ENCODE data around the gene NPY4R.
"Not testable (repeated sequence)": the region's sequence is repeated elsewhere in the genome, so short reads cannot be mapped to it uniquely, and the experiment has no call there.

The NPY4R gene

DNA sequence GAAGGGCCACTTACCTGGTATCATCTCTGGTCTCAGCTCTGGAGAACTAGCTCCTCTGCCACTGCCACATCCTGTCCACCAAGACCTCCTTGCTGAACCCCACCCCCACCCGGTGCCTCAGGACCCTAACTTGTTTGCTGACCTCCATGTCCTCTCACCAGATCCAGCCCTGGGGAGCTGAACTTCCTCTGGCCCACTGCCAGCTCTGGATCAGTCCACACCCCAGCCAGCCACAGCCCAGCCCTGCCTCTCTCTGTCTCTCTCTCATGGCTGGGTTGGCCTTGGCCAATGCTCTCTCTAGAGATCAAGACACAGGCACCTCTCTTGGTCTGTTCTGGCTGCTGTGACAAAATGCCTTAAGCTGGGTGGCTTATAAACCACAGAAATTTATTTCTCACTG lies 14.4 kb downstream of the NPY4R start:
- not testable (repeated sequence) for DNase-seq

DNA sequence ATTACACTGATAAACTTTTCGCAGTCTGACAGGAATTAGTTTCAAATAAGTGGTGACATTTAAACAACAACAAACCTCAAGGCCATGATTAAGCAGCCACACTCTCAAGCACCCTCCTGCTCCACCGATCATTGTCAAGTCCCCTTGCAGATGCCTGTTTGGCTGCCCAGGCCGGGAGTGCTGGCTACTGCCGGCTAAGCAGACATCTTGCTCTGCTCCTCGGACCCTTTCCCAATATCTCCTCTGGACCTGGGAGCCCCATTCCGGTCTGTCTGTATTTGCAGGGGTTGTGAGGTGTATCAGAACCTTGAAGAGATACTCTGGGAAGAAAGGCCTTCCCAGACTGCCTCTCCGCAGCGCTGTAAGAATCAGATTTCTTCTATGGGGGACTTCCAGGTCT lies 14.9 kb downstream of the NPY4R start:
- DNase-seq, result not testable (repeated sequence)

DNA sequence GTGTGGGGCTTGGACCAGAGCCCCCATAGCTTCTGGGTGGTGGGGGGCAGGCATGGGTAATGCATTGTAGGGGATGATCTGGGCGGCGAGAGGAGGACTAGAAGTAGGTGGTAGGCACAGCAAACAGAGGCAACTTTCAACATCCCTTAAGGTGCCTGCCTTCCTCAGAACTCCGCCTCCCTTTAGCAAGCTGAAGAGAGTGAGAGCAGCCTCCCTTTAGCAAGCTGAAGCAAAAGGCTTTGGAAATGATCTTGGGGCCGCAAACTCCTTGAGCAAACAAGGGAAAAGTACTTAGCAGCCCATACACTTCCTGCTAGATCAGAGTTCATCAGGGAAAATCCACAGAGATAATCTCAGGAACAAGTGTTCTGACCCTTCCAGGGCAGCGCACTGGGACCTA lies 18.3 kb downstream of the NPY4R start:
- not testable (repeated sequence) for DNase-seq

DNA sequence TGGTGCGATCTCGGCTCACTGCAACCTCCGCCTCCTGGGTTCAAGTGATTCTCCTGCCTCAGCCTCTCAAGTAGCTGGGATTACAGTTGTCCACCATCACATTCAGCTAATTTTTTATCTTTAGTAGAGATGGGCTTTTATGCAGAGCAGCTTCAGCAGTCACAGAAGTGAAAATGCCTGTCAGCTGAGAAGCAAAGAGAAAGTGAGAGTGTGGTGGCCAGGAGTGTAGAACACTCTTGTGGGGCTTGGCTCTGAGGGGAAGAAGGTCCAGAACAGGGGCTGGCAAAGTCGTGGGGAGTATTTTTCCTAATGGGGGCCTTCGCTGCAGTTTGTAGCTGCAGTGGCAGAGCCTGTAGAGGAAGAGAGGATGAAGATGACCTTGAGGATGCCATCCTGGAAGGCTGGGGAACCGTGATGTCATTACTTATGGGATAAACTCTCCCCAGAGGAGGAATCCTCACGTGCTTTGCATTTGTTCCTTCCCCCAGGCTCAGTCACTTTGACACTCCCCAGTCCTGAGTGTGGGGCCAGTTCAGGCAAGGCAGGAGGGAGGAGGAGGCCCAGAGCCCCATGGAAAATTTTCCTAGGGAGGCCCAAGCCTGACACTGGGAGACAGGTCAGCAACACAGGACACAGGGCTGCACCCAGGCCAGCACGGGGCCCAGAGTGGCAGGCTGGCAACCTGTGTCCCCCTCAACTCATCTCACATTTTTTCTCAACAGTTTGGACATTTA lies 20.2 kb downstream of the NPY4R start:
- not testable (repeated sequence) for DNase-seq

DNA sequence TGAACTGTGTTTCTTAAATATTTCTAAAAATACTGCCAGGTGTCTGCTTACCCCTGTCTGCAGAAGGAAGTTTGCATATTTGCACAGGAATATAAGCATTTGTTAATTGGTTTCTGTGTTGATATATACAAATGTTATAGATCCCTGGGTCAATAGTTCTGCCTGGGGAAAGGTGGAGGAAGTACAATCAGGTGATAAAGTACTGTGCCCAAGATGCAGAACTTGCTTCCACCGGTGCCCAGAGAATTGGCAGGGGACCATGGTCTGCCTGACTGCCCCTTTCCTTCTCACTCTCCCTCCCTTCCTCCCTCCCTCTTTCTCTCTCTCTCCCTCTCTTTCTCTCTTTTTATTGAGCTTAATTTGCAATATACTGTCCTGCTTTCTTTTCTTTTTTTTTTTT lies 22.3 kb downstream of the NPY4R start:
- not testable (repeated sequence) for DNase-seq

DNA sequence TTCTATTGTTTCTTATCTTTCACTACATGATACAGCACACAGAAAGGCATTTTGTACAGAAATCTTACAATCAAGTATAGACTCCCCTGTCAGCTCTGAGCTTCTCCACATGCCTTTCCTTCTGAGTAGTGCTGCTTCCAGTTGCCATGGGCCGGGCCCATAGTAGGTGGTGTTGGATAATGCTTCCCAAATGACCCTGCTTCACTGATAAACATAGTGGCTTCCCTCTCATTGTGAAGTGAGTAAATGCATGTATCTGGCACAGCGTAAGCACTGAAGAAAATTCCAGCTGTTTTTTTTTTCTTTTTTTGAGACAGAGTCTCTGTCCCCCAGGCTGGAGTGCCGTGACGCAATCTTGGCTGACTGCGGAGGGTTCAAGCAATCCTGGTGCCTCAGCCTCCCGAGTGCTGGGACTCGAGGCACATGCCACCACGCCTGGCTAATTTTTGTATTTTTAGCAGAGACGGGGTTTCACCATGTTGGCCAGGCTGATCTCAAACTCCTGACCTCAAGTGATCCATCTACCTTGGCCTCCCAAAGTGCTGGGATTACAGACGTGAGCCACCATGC lies 23.0 kb downstream of the NPY4R start:
- DNase-seq, result not testable (repeated sequence)

DNA sequence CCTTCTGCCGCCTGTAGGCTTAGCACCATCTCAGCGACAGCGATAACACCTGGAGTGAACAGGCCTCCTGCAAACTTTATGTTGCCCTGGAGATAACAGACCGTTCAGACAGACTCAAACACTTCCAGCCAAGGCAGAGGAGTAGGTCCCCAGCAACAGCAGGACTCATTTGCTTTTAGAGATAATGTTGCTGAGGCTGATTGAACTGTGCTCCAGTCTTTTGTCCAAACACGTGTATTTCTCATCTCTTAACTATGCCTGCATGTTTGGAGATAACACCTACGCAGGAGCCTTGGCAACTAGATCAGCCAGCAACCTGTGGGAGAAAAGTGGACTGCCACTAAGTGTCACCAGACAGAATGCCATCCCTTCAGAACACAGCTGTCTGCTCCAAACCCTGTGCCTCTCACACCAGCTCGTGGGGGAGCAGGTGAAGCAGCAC lies 23.9 kb downstream of the NPY4R start:
- not testable (repeated sequence) for DNase-seq

DNA sequence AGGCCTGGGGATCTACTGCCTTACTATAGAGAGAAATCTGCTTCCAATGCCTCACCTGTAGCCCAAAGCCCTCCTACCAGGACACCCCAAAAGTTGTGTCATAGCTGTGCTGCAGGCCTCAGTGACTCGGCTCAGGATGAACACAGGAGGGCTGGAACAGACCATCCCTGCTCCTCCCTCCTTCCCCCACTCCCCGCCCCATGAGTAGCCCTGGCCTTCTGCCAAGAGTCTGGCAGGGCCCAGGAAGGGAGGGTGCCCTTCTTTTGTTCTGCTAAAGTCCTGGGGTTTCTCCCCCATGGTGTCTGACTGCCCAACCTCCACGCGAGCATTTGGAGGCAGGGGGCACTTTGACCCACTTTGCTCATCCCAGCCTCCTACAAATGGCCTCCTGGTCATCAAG lies 24.8 kb downstream of the NPY4R start:
- not testable (repeated sequence) for DNase-seq

DNA sequence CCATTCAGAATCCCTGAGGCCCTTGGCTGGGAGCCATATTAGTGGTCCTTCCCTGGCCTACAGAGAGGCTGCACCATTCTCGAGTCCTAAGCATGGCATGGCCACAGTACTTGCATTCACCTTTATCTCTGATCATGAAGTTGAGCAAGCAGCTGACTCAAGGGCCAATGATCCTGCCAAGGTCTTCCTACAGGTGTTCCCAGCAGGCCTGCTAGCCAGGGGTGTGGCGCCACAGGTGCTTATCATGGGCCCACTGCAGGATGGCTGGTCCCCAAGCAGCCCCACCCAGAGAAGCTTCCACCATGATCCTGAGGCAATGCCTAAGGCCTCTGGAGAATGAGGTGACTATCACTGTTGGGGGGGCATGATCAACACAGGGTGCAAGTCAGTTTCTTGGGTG lies 42.2 kb downstream of the NPY4R start:
- not testable (repeated sequence) for DNase-seq

DNA sequence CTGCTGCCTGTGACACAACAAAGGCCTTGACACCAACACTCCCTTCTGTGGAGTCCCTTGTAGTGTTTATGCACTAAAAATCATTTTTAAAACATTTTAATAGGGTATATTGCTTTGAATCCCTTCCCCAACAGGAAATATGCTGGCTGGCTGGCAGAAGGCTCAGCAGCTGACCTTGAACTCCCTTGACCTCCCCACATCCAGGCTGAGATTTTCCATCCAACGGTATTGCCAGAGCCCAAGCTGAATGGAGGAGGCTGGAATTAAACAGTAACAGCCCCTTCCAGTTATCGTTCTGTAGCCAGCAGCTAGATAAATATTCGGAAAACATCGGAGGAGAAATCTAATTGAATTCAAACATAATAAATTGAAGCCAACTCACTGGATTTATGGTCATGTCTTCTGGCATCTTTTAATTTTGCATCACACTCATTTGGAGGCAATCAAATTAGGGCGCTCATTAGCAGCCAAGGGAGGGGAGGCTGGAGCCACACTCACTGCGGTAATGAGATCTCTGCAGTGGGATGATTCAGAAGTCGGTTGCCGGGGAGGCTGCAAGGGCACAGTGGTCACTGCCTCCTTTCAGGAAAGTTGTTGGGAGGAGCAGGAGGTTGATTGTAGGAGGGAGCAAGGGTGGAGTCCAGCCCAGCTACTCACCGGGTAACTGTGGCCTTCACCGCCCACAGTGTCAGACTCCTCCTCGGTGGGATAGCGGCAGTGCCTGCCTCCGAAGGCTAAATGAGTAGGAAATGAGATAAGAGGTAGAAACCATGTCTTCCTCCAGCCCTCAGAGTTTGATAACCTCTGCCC lies 46.0 kb downstream of the NPY4R start:
- not testable (repeated sequence) for DNase-seq

DNA sequence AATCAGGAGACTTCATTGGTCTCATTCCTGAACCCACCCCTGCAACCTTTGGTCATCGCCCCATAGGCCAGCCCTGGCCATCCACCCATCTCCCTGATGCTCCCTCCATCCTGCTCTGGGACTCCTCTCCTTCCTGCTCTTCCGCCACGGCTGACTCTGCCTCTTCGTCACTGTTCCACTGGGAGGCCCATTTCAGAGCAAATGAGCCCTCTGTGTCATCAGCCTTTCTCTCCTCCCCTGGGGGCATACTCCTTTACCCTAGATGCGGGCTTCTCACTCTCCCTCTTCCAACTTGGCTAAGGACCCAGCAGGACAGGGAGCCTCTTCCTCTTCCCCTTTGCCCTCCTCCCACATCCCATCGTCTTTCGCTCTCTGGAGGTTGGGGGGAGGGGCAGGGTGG lies 47.5 kb downstream of the NPY4R start:
- not testable (repeated sequence) for DNase-seq

DNA sequence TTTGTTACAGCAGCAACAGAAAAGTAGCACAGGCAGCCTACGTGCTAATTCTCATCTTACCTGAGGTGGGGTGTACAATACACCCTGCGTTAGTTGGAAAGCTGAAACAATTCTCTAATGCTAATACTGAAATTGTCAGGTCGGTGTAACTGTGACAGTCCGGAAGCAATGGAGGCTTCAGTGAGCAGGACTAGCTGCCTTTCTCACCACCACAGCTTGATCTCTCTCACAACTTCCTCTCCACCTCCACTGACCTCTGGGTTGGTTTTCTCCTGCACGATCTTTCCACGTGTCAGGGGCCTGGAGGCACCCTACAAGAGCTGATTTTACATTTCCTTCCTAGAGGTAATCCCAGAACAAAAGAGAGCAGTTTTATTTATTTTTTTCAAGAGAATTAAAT lies 50.5 kb downstream of the NPY4R start:
- not testable (repeated sequence) for DNase-seq

DNA sequence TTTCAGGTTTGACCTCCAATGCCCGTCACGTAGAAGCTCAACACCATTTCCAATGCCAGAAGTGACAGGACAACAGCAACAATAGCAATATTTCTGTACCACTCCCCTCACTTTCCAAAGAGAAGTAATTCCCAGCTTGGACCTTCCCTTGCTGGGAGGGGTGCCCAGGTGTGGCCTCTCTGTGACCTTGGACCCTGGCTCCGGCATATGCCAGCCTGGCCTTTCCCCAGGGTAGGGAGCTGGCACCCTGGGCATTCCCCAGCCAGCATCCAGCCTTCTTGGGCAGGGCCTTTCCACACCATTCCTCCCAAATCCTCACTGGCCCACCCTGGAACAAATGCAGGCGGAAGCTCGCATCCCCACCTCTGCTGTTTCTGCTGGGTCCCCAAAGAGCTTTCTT lies 53.1 kb downstream of the NPY4R start:
- DNase-seq, result not testable (repeated sequence)

DNA sequence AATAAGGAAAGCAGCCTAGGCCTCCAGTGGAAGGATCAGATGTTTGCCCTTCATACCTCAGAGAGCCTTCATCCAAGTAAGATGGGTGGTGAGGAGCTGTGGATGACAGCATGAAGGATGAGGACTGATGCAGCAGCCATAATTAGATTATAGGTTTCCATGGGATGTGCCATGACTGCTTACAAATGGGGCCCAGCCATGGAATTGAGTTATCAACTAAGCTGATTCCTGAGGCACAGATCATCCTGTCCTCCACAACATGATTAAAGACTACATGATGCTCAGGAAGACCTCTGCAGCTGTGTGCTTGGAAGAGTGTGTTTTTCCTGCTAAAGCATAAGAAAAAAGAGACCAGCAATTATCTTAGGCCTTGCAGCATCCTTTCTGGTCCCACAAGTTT lies 54.6 kb downstream of the NPY4R start:
- DNase-seq, result not testable (repeated sequence)
